Liver (tissue), 3 donors: ENCODE data around the gene USP15.

Source experiments
- FOXA1 ChIP-seq: IDR thresholded peaks from 2 replicates; pipeline ENCODE4 v1.6.1; 2016; ENCODE audit warnings: antibody characterized with exemption
- GABPA ChIP-seq, 2 donors: IDR thresholded peaks in 1 of 2; conservative IDR thresholded peaks in 1 of 2; 2 replicates each; pipeline ENCODE4 v1.6.1; 2016; ENCODE audit warnings: antibody characterized with exemption in 2 of 2, mild to moderate bottlenecking in 1 of 2, moderate library complexity in 1 of 2
- TAF1 ChIP-seq: conservative IDR thresholded peaks from 2 replicates; pipeline ENCODE4 v1.6.1; 2016; ENCODE audit warnings: antibody characterized with exemption, mild to moderate bottlenecking
- YY1 ChIP-seq: IDR thresholded peaks from 2 replicates; pipeline ENCODE4 v1.6.1; 2016; ENCODE audit warnings: antibody characterized with exemption, mild to moderate bottlenecking
- TF ChIP-seq, protein P1 (sequence below): fragments of 150-350 bp; IDR thresholded peaks from 2 replicates; pipeline ENCODE4 v1.5.1; 2017; ENCODE audit warnings: improper control_type of control experiment, low read depth, low read length; ENCODE audit not compliant: missing input control
- TF ChIP-seq, protein P2 (sequence below): IDR thresholded peaks from 2 replicates; pipeline ENCODE4 v1.6.1; 2016; ENCODE audit warnings: antibody characterized with exemption
- donor health status: healthy.
- donor health status: healthy.

DNA sequence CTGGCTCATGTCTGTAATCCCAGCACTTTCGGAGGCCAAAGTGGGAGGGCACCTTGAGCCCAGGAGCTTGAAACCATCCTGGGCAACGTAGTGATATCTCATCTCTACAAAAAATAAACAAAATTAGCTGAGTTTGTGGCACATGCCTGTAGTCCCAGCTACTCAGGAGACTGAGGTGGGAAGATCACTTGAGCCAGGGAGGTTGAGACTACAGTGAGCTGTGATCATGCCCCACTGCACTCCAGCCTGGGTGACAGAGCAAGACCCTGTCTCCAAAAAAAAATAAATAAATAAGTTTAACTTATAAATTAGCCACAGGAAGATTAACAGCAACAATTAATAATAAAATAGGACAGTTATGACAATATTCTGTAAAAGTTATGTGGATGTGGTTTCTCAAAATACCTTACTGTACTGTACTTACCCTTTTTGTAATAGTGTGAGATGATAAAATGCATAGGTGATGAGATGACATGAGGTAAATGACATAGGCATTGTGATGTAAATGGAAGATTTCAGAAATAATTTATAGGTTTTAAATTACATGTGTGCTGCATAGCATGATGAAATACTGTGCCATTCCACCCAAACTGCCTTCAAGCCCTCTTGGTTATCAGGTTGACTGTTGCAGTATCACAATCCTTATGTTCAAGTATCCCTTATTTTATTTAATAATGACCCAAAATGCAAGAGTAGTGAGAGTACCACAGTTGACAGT, 22.0 kb downstream of the USP15 start:
- TF ChIP-seq, protein P1, sequence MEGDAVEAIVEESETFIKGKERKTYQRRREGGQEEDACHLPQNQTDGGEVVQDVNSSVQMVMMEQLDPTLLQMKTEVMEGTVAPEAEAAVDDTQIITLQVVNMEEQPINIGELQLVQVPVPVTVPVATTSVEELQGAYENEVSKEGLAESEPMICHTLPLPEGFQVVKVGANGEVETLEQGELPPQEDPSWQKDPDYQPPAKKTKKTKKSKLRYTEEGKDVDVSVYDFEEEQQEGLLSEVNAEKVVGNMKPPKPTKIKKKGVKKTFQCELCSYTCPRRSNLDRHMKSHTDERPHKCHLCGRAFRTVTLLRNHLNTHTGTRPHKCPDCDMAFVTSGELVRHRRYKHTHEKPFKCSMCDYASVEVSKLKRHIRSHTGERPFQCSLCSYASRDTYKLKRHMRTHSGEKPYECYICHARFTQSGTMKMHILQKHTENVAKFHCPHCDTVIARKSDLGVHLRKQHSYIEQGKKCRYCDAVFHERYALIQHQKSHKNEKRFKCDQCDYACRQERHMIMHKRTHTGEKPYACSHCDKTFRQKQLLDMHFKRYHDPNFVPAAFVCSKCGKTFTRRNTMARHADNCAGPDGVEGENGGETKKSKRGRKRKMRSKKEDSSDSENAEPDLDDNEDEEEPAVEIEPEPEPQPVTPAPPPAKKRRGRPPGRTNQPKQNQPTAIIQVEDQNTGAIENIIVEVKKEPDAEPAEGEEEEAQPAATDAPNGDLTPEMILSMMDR = no peak
- TF ChIP-seq TAF1 (no peak), YY1 (no peak), FOXA1 (no peak), GABPA (IDR thresholded peaks at IDR 0.05 in 1 of 2, conservative IDR thresholded peaks at IDR 0.05 in 1 of 2) (no peak)
- TF ChIP-seq, protein P2, sequence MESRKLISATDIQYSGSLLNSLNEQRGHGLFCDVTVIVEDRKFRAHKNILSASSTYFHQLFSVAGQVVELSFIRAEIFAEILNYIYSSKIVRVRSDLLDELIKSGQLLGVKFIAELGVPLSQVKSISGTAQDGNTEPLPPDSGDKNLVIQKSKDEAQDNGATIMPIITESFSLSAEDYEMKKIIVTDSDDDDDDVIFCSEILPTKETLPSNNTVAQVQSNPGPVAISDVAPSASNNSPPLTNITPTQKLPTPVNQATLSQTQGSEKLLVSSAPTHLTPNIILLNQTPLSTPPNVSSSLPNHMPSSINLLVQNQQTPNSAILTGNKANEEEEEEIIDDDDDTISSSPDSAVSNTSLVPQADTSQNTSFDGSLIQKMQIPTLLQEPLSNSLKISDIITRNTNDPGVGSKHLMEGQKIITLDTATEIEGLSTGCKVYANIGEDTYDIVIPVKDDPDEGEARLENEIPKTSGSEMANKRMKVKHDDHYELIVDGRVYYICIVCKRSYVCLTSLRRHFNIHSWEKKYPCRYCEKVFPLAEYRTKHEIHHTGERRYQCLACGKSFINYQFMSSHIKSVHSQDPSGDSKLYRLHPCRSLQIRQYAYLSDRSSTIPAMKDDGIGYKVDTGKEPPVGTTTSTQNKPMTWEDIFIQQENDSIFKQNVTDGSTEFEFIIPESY = no peak
